A673 (cell line): ENCODE results near the gene PHF20.

Experiments
- EZH2 ChIP-seq: fragments of 200-600 bp; sonication (generic); IDR thresholded peaks from 2 replicates; pipeline ENCODE4 v1.6.1; 2017; ENCODE audit warnings: borderline replicate concordance, low read depth, mild to moderate bottlenecking, mixed read lengths, antibody characterized with exemption, low read length; ENCODE audit not compliant: poor library complexity, severe bottlenecking
- TF ChIP-seq, protein P1 (sequence below): fragments of 300-800, 200-600 bp; sonication (generic); conservative IDR thresholded peaks from 2 replicates; pipeline ENCODE4 v1.5.1; 2017; ENCODE audit warnings: low read depth, mild to moderate bottlenecking, antibody characterized with exemption, low read length, moderate library complexity, mixed read lengths

DNA sequence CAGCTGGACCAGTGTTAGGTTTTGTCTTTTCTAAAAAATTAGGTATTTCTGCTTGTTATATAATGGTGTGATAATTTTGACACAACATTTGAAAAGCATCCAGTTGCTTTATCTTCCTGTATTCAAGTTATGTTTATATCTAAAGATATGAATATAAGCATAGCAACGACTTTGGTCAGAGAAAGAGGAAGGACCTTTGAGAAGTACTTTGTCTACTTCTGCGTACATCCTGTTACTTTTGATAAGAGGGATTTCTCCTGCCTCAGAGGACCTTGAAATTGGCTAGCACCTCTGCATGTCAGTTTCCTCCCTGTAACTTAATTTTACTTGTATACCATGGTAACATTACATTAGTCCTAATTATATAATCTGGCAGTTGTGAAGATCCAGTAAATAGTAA lies 24.8 kb downstream of the PHF20 start:
- TF ChIP-seq, protein P1, sequence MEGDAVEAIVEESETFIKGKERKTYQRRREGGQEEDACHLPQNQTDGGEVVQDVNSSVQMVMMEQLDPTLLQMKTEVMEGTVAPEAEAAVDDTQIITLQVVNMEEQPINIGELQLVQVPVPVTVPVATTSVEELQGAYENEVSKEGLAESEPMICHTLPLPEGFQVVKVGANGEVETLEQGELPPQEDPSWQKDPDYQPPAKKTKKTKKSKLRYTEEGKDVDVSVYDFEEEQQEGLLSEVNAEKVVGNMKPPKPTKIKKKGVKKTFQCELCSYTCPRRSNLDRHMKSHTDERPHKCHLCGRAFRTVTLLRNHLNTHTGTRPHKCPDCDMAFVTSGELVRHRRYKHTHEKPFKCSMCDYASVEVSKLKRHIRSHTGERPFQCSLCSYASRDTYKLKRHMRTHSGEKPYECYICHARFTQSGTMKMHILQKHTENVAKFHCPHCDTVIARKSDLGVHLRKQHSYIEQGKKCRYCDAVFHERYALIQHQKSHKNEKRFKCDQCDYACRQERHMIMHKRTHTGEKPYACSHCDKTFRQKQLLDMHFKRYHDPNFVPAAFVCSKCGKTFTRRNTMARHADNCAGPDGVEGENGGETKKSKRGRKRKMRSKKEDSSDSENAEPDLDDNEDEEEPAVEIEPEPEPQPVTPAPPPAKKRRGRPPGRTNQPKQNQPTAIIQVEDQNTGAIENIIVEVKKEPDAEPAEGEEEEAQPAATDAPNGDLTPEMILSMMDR: no peak
- no peak for TF ChIP-seq EZH2
